Stimulated activated CD8-positive, alpha-beta memory T cell treated with anti-CD3 and anti-CD28 coated beads, Interleukin-4, amount 100 ng/mL, for 48 hours (primary cell): ENCODE measurements around the gene PRLR.

Source experiments
- DNase-seq: peaks from one replicate; pipeline ENCODE4 v3.0.0-alpha.2; 2020

The PRLR gene

GRCh38 chr5:35233121-35233520, 2.8 kb upstream of the PRLR start:
- no peak for DNase-seq

DNA sequence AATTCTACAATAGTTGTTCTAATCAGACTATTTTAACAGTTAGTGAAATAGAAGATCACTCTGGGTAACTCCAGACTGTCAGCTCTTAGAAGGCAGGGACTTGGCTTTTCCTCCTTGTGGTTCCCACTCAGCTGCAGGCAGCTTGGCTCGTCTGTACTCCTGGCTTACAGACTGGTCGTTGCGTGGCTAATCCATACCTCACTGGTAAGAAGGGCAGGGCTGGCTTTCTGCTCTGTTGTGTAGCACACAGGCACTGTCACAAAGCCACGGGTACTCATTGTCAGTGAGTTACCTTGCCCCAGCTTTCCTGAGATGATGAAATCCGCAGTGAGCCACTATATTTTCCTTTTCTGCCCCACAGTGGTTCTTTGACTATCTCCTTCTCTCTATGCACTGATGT, 1.8 kb upstream of the PRLR start:
- no peak for DNase-seq

- peak; percentile 25 for DNase-seq
These were observed 930 bp downstream of the PRLR start for GRCh38 chr5:35229076-35230037.

- DNase-seq: no peak
These were observed 2.0 kb downstream of the PRLR start for GRCh38 chr5:35228310-35228709.

DNA sequence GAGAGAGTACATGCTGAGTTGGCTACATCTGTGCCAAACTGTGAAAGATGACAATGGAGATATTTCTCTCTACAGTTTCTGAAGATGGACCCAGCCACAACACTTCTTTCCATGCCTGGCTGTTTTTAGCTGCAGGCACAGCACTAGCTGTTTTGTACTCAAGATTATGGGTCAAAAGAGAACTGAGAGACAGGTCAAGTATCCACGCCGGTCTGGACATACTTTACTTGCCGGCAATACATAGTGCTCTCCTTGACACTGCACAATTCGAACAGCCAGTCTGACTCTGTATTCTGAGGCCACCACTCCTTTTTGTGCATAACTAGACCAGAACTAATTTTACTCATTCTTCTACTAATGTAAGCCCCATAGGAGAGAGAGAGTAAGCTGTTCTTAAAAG, 2.6 kb downstream of the PRLR start:
- DNase-seq: no peak

DNA sequence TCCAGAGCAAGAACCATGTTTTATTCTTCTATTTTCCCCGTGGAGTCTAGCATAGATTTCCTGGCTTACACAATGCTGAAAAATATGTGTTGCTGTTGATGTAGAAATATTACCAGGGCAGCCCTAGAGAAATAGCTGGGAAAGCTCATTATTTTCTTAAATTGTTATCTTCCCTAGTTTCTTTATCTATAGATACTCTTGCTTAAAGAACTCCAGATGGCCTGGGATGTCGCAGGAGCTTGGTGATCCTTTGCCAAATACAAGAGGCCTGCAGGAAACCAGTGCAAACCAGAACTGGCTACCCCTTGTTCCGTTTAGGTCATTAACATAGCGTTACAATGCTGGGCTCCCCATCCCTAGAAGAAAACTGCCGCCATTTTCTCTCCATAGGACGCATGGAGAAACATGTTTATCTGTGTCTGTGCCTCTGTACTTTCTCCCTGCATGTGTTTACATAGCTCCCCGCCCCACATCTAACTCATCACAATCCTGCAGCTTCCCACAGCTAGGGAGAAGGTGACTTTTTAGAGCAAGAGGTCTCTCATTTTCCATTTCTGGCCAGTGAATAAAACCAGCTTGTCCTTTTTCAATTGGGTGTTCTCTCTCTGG, 6.4 kb downstream of the PRLR start:
- no peak for DNase-seq

GRCh38 chr5:35220967-35221366, 9.3 kb downstream of the PRLR start:
- no peak for DNase-seq

- no peak for DNase-seq
These were observed 11.3 kb downstream of the PRLR start for GRCh38 chr5:35218981-35219380.

GRCh38 chr5:35214051-35214450, 16.2 kb downstream of the PRLR start:
- no peak for DNase-seq

DNA sequence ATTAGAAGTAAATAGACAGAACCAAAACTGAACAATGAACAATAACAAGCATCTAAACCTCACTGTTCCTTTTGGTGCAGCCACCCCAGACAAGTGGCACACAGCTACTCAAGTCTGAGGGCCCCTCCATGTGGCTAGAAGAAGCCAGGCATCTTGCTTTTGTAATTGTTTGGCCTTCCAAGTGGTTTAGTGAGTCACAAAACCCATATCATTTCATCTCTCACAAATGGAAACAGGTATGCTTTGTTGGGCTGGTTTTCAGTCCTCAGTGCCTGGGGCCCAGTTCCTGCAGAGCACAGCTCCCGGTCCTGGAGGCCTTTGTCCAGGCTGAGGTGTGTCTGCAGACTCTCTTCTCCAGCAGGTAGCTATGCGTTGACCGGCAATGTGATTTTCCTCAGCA, 16.7 kb downstream of the PRLR start:
- no peak for DNase-seq

DNA sequence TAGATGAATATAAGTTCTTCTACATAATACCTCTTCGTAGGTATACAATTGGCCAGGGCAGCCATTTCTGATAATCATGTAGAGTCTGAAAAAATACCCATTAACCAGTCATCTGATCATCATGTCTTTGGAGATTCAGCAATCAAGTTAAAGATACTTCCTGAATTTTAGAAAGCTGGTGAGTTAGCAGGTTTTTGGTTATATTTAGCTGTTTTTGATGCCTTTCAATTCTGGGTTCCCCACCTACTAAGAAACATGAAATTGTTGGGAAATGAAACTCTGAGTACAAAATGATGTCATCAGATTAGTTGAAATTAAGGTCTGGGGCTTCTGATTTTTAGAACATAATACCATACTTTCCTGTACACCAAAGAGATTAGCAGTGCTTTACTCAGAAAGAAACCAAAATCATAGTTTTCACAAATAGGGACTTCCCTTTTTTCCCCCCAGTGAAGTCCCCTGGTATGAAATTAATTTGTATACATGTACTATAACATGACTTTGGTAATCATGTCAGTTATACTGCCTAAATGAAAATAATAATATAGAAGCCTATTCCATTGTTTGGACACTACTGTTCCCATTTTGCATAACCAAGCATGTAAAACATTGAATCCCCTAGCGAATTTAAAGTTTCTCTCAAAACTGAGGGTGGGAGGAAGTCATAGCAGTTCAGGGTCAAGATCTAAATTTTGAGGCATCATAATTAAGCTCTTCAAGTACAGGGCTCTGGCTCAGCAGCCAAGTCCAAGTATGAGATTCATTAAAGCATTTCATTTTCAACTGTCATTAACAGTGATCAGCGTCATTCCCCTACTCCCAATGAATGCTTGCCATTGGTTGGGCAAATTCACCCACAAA, 17.9 kb downstream of the PRLR start:
- no peak for DNase-seq

DNA sequence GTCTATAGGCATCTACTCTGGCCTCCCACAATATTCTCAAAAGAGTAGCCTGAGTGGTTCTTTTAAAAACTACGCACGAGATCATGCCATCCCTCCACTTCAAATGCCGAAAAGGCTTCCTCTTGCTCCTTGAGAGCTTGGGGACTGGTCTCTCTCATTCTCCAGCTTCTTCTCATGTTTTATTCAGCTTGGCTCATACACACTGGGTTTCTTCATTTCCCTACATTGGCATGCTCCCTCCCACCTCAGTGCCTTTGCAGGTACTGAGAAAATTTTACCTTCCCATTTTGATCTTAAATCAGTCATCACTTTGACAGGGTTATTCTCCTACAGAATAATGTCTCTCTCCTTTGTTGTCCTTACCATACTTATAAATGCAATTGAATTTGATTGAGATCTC, 20.4 kb downstream of the PRLR start:
- DNase-seq: no peak

DNA sequence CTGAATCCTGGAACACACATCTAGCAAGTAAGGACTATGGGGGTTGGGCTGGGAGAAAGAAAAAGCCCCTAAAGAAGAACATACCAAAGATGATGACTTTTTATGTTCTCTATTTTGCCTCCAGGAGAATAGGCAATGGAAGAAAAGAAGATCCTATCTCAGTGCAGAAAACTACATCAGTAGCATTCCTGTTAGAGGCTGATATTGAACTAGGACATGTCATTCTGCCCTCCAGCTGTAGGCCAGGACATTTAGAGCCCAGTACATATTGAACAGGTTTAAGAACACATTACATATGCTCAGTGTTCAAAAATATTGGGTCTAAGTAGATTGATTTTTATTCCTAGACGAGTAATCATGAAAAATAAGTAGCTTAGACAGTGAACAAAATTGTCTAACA, 24.7 kb downstream of the PRLR start:
- DNase-seq: no peak

DNA sequence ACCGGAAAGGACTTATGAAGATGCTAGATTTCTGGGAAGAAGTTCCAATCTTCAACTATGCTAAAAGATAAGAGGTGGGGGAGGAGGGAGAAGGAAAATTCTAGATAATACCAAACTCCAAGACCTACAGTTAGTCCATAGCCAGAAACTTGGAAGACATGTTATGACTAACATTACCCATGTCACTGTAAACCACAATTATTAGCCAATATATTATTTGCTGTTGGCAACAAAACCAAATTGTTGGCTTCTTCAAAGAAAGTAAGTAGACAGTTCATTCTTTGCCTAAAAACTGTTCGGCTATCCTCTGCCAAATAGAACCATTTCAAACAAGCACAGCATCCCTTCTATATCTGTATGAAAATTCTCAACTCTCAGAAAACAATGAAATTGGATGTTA, 25.1 kb downstream of the PRLR start:
- DNase-seq: no peak

- DNase-seq: no peak
These were observed 26.9 kb downstream of the PRLR start for GRCh38 chr5:35203403-35203802.

GRCh38 chr5:35202319-35203111, 27.8 kb downstream of the PRLR start:
- peak; percentile 59 for DNase-seq

DNA sequence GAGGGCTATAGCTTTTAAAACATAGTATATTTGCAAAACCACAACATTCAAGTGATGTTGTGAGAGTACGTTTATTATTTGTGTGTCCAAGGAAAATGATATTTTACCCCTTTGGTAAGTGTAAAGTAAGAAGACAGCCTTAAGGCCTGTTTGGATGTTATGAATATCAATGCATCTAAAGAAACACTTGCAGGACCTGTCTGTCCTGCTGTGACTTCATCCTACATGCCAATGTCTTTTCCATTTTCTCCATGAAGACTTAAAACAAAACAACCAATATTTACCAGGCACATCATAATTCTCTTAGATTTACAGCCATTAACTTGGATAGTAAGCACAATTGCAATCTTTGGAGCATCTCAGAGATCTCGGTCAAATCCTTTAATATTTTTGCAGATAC, 29.0 kb downstream of the PRLR start:
- DNase-seq: no peak

GRCh38 chr5:35199886-35200285, 30.4 kb downstream of the PRLR start:
- DNase-seq: no peak

DNA sequence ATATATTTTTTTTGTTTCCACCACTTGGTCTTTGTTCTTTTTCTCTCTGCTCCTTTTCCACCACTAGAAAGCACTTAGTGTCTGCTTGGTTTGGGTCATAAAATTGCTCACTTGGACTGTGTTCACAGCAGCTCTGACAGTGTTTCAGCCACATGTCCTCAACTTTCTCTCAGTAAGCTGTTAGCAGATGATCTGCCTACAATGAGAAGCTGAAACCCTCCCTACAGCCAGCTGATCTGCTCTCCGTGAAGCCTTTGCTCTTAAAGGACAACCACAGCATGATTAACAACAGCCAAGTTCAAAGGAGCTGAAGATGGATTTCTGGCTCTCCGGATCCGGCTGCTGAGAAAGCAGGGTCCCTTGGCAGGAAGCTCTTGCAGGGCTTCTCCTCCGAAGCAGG, 31.6 kb downstream of the PRLR start:
- no peak for DNase-seq

- no peak for DNase-seq
These were observed 32.2 kb downstream of the PRLR start for GRCh38 chr5:35198075-35198474.

- no peak for DNase-seq
These were observed 32.9 kb downstream of the PRLR start for GRCh38 chr5:35197351-35197750.

DNA sequence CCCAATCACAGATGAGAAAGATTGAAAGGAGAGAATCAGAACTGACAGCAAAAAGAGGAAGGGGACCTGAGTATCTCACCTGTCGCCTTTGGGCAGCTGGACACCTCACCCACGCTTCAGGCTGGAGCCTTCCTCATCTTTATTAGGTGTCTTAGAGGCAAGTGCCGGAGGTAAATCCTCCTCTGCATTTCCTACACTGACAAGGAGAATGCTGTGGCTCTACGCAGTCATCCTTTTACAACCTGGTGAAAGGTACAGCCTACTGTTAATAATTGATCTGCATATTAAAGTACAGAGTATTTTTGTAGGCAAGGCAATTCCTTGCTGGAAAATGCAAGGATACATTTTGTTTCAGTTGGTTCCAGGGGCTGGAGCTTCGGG, 34.8 kb downstream of the PRLR start:
- DNase-seq: no peak
